ENCODE measurements around the gene KCTD2.

Gene KCTD2

GRCh38 chr17:75103601-75104554 is 56.9 kb downstream of the KCTD2 start:
- TF ChIP-seq L3MBTL2 (conservative IDR thresholded peaks at IDR 0.05) (no peak), ZNF384 (IDR thresholded peaks at IDR 0.05) (0 out of 2 replicates have a peak, but pooled peaks have one; percentile 21), CTBP1 (IDR thresholded peaks at IDR 0.05; ENCODE audit: borderline replicate concordance) (no peak)
- no peak for DNase-seq (ENCODE audit: extremely low spot score)
- ChIA-PET CTCF (interaction anchor here (0.5 to 2.7 kb wide), 6 partner anchors 8 to 310 kb away, joined by 3 to 21 read pairs (median 6); partner anchors contain the start of gene NT5C), POLR2A (interaction anchor here (1.0 to 1.9 kb wide), 4 partner anchors 16 to 92 kb away, joined by 3 to 18 read pairs (median 4); partner anchors contain the start of genes MRPL58, NT5C and SLC16A5)

- POLR2A ChIA-PET: interaction anchor here (0.9 to 1.9 kb wide), 7 partner anchors 10 to 134 kb away, joined by 3 to 18 read pairs (median 5); partner anchors contain the start of genes MRPL58, NT5C and SLC16A5
- peak; percentile 83 for DNase-seq (ENCODE audit: extremely low spot score)
- CTCF ChIA-PET: interaction anchor here (0.5 to 2.7 kb wide), 24 partner anchors 9 to 167 kb away, joined by 3 to 21 read pairs (median 4); partner anchors contain the start of genes MRPL58 and NT5C
- TF ChIP-seq PKNOX1 (IDR thresholded peaks at IDR 0.05) (peak; percentile 52), CTBP1 (IDR thresholded peaks at IDR 0.05; ENCODE audit: borderline replicate concordance) (peak; percentile 90), NFRKB (IDR thresholded peaks at IDR 0.05) (no peak)
These were observed 58.4 kb downstream of the KCTD2 start for GRCh38 chr17:75105126-75106080.

- TF ChIP-seq PKNOX1 (IDR thresholded peaks at IDR 0.05): no peak
- TF ChIP-seq ARNT (IDR thresholded peaks at IDR 0.05): no peak
- TF ChIP-seq L3MBTL2 (conservative IDR thresholded peaks at IDR 0.05): no peak
- TF ChIP-seq TARDBP (IDR thresholded peaks at IDR 0.05): no peak
- no peak for TF ChIP-seq ZNF384 (IDR thresholded peaks at IDR 0.05)
- no peak for TF ChIP-seq FOXA1 (IDR thresholded peaks at IDR 0.05)
- TF ChIP-seq SP1 (IDR thresholded peaks at IDR 0.05): no peak
- TF ChIP-seq LEF1 (IDR thresholded peaks at IDR 0.05; ENCODE audit: borderline replicate concordance): no peak
- no peak for TF ChIP-seq FOXK2 (IDR thresholded peaks at IDR 0.05)
- TF ChIP-seq ELF4 (IDR thresholded peaks at IDR 0.05): no peak
- TF ChIP-seq NFRKB (IDR thresholded peaks at IDR 0.05): no peak
- TF ChIP-seq BHLHE40 (IDR thresholded peaks at IDR 0.05; ENCODE audit: borderline replicate concordance): no peak
- TF ChIP-seq HDGF (IDR thresholded peaks at IDR 0.05; ENCODE audit: borderline replicate concordance): no peak
- TF ChIP-seq FOXM1 (IDR thresholded peaks at IDR 0.05; ENCODE audit: borderline replicate concordance): no peak
- no peak for TF ChIP-seq CTBP1 (IDR thresholded peaks at IDR 0.05; ENCODE audit: borderline replicate concordance)
- no peak for TF ChIP-seq SUZ12 (IDR thresholded peaks at IDR 0.05)
- ChIA-PET CTCF (interaction anchor here (0.5 kb wide), 1 partner anchor 25 kb away, joined by 3 read pairs; no protein-coding TSS in a partner anchor), POLR2A (interaction anchor here (1.5 kb wide), 1 partner anchor 75 kb away, joined by 3 read pairs; no protein-coding TSS in a partner anchor)
- no peak for DNase-seq (ENCODE audit: extremely low spot score)
These were observed 61.2 kb downstream of the KCTD2 start for GRCh38 chr17:75108193-75108592.

GRCh38 chr17:75109046-75109406 is 62.0 kb downstream of the KCTD2 start:
- POLR2A ChIA-PET: interaction anchor here (0.6 to 2.7 kb wide), 29 partner anchors 11 to 229 kb away, joined by 3 to 21 read pairs (median 4); partner anchors contain the start of genes ATP5PD, HID1, JPT1 and KCTD2
- CTCF ChIA-PET: interaction anchor here (0.7 to 2.2 kb wide), 2 partner anchors 162 to 221 kb away, joined by 3 to 5 read pairs; partner anchors contain the start of gene MIF4GD
- no peak for DNase-seq (ENCODE audit: extremely low spot score)
- TF ChIP-seq SP1 (IDR thresholded peaks at IDR 0.05) (no peak), ZNF384 (IDR thresholded peaks at IDR 0.05) (no peak)

- DNase-seq (ENCODE audit: extremely low spot score): peak; percentile 95
These were observed 62.6 kb downstream of the KCTD2 start, which contains the start of gene ARMC7 for GRCh38 chr17:75109407-75110233. ARMC7 (plus strand) TSS chr17:75109969; CDS start chr17:75110289, 320 bp downstream.

More at GRCh38 chr17:75109407-75110233, 62.6 kb downstream of the KCTD2 start, which contains the start of gene ARMC7:
- CTCF ChIA-PET: interaction anchor here (0.7 to 2.2 kb wide), 3 partner anchors 131 to 221 kb away, joined by 3 to 5 read pairs (median 5); partner anchors contain the start of gene MIF4GD
- TF ChIP-seq FOXM1 (IDR thresholded peaks at IDR 0.05; ENCODE audit: borderline replicate concordance): no peak
- peak; percentile 78 for TF ChIP-seq L3MBTL2 (conservative IDR thresholded peaks at IDR 0.05)
- POLR2A ChIA-PET: interaction anchor here (0.6 to 2.7 kb wide), 40 partner anchors 11 to 235 kb away, joined by 3 to 21 read pairs (median 4); partner anchors contain the start of genes ATP5PD, CDR2L, GGA3 and HID1

Measured in HEK293T (cell line).